HG03520 (cell line): ENCODE data around the gene NT5C3A.
"Not testable (repeated sequence)": the region's sequence is repeated elsewhere in the genome, so short reads cannot be mapped to it uniquely, and the experiment has no call there.

Experiments
- ATAC-seq: cut with Tn5 transposase; IDR thresholded peaks from one replicate; pipeline ENCODE4 v1.9.1; 2021; ENCODE audit warnings: mild to moderate bottlenecking, moderate library complexity; ENCODE audit not compliant: unreplicated experiment

NT5C3A gene

GRCh38 chr7:33043501-33044400, 18.8 kb downstream of the NT5C3A start:
- ATAC-seq, result no peak

- ATAC-seq, result no peak
Measured at GRCh38 chr7:33041631-33042428, 20.7 kb downstream of the NT5C3A start.

- ATAC-seq, result peak; percentile 88
Measured at GRCh38 chr7:33040803-33041516, 21.6 kb downstream of the NT5C3A start.

- ATAC-seq, result no peak
Measured at GRCh38 chr7:33039903-33040292, 22.7 kb downstream of the NT5C3A start.

DNA sequence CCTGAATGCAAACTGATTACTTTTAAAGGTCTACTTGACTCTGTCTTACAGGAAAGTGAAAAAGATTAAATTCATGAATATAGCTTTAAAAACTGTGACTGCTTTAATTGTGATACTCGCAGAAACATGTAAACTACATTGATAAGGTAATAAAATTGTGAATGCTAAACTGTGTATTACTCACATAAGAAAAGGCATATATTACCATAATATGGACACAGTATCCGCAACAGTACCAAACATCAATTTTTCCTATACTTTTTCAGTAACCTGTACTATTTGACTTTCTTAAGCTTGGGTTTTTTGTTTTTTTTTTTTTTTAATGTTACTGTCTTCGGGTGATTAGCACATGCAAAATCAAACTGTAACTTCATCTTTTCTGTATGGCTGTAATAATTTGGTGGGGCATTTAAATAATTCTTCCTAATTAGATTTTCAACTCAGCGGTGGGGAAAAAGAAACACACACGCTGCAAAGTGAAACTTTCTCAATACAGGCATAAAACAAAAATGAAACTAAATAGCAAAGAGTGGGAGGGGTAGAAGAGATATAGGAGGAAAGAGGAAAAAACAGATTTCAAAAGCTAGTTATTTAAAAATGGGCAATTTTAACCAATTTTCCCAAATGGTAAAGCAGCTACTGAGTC, 23.2 kb downstream of the NT5C3A start:
- peak; percentile 35 for ATAC-seq

DNA sequence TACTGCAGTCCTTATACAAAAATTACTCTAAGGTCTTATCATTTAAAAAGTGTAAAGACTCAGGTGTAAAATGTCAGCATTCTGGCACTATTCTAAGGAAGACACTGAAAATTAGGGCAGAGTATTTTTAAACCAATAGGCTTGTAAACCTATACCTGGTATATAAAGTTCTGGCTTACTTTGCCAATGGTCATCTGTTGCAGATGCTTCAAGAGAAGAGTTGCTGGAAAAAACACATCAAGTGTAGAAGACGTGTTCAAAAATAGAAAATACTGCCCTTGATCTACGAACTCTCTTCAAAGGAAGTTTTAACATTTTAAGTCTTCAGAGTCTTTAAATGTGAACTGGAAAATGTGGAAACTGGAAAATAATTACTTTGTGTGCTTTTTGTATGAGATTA, 23.9 kb downstream of the NT5C3A start:
- ATAC-seq, result no peak

DNA sequence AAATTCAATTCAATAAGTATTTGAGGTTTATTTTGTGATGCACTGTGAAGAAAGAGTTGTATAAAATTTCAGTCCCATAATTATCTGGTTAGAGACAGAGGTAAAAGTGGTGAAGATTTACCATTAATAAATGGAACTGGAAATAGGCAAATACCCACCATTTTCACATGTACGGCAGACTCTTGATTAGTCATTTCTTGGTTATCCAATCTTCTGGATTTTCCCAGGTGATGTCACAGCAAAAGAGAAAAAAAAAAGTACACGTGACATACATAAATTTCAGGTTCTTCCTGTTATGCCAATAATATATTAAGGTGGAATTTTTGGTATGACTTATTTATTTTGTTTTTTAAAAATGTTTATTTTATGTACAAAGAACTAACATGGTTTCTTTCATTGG, 26.8 kb downstream of the NT5C3A start:
- ATAC-seq, result no peak

- ATAC-seq, result no peak
Measured at GRCh38 chr7:33024189-33024757, 38.3 kb downstream of the NT5C3A start.

DNA sequence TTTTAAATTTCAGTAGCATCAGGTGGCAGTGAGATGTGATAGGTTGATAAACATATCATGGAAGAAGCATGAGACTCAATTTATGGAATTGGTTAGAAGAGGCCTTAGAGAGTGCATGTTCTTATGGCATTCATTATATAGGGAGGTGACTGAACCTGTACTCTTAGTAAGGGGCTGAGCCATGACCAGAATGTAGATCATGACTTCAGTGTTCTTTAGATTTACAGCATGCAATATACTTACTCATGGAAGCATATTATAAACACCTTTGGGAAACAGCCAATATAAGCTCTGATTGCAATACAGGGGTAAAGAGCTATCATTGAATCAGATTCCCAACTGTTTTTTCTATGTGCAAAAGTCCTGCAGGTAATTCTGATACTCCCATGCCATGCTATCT, 50.2 kb downstream of the NT5C3A start:
- no peak for ATAC-seq

DNA sequence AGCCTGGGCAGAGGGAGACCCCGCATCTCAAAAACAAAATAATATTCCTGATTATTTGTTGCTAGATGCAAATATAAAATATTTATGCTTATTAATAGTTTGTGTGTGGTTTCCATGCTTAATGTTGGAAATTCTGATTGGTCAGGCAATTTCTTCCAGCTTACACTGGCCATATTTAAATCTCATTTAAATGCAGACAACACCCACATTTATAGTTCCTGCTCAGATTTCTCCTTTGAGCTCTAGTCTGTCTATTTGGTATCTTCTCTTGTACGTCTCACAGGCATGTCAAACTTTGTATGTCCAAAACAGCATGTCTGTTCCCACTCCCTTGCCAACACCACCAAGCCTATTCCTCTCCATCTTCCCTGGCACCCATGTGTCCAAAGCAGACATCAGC, 52.8 kb downstream of the NT5C3A start:
- ATAC-seq, result no peak

- ATAC-seq, result not testable (repeated sequence)
Measured at GRCh38 chr7:33005690-33006089, 56.9 kb downstream of the NT5C3A start.

DNA sequence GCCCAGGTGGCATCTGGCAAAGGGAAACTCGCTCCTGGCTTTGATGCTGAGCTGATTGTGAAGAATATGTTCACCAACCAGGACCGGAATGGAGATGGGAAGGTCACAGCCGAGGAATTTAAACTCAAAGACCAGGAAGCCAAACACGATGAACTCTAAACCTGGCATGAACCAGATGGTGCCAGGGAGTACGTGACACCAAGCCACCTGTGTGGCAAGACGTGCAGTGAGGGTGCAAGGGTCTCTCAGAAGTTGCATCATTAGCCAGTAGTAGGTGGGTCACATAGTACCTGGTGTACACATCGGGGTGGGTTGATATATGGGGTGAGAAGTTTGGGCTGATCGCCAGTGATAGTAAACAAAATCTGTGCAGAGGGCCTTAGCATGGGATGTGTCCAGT, 57.4 kb downstream of the NT5C3A start:
- not testable (repeated sequence) for ATAC-seq

DNA sequence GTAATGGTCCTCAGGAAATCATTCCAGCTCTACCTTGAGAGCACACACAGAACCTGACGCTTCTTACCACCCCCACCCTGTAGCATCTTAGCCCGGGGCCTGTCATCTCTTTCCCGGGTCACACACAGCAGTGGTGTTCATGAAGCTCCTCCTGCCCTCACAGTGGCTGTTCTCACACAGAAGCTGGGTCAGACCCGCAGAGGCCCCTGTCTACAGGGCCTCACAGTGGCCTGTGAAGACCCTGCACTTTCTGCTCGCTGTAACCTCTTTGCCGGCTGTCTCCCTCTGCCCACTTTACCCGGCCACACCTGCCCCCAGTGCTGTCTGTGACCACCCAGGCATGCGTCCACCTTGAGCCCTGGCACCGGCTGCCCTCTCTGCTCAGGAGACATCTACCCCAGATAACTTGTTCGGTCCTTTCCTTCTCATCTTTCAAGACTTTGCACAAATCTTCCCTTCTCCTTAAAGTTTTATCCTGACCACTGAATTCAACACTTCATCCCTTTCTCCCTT, 58.4 kb downstream of the NT5C3A start:
- ATAC-seq, result not testable (repeated sequence)

DNA sequence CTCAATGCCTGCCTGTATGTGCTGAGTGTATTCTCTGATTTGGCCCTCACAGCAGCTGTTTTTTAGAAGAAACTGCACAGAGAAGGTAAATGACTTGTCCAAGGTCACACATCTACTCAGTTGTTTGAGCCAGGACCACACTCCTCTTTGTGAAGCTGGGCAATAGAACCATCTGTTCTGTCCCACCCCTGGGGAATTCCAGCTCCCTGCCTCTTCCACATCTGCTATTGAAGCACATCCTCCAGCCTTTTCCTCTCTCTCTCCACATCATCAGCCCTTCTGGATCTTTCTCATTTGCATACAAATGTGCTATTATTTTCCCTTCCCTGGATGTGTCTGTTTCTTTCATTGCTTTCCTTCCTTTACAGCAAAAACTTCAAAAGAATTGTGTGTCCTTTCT, 59.5 kb downstream of the NT5C3A start:
- not testable (repeated sequence) for ATAC-seq

- not testable (repeated sequence) for ATAC-seq
Measured at GRCh38 chr7:32999380-32999779, 63.2 kb downstream of the NT5C3A start.

DNA sequence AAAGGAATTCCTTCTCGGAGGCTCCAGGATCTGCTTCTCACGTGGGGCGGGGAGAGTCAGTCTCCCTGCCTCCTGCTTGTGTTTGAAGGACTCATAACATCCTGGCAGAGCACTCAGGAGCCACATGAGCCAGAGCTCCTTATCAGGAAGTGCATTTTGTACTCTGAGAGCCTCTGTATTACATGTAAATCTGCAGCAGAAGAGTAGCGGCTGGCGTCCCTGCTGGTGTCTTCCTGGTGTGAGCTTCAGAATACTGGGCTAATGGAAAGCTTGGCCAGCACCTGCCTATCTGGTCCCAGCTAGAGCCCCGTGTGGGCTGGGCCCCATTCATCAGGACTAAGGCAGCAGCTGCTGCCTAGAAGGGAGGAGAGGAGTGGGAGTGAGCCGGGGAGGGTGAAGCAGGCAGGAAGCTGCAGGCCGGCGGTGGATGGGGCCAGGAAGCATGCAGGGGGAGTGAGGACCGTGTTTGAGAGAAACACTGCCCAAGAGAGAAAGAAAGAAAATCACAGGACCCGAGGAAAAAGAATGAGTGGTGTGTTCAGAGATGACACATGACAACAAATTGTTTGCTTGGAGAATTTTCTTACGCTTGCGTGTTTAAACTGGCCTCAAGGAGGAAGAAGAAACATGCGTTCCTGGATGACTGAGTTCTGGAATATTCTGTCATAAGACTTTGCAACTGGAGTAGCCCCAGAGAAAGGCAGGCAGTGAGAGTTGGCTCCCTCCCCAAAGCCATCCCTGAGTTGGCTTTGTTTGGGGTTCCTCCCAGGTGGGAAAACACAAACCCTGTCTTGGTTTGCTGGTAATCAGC, 64.0 kb downstream of the NT5C3A start:
- ATAC-seq, result not testable (repeated sequence)

DNA sequence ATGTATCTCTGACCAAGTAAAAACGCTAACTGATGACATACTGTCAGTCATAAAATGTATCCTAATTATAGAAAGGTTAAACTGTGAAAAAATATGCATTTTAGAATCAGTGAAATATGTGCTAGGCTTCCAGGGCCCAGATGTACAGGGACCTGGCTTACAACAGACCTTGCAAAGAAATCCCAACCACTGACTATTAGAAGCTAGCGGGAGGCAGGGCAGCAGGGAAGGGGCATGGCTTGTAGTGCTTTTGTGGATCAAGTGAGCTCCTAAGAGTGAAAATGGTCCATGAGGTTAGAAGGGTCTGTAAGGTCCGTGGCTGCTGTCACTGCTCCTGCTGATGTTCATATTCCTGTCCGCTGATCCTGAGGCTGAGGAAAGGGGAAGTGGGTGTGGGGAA, 64.6 kb downstream of the NT5C3A start:
- not testable (repeated sequence) for ATAC-seq

- not testable (repeated sequence) for ATAC-seq
Measured at GRCh38 chr7:32992750-32993149, 69.8 kb downstream of the NT5C3A start.

- not testable (repeated sequence) for ATAC-seq
Measured at GRCh38 chr7:32991975-32992700, 70.4 kb downstream of the NT5C3A start.
